PC-3 (cell line): ENCODE data around the gene PHETA1. TPM values are rescaled to one million over a fixed set of nuclear protein-coding genes. Genes with fewer than 3 reads are reported as not detected.

Experiments used
- ATAC-seq: fragments of 200-7000 bp; cut with Tn5 transposase; 2 replicates; pipeline ENCODE4 v1.9.1; 2020; ENCODE audit warnings: mild to moderate bottlenecking, moderate library complexity
- BruUV-seq: library from RNA; stranded (reverse); fragments of 400-500 nt; replicated peaks from 2 replicates; lab custom pipeline; 2021; lab: Mats Ljungman, UMichigan
- CTCF ChIA-PET: fragments of 300-600 bp; sonication (Branson Sonifier 250); formaldehyde crosslinking; loops from one replicate; lab custom pipeline; 2022; ENCODE audit warnings: antibody characterized with exemption; lab: Charles Lee
- POLR2A ChIA-PET: fragments of 300-600 bp; sonication (Branson Sonifier 250); formaldehyde crosslinking; loops from one replicate; lab custom pipeline; 2022; ENCODE audit warnings: antibody characterized with exemption; ENCODE audit not compliant: unreplicated experiment; lab: Charles Lee
- DNase-seq: peaks from one replicate; pipeline ENCODE4 v3.0.0-alpha.2; 2015
- H2AFZ ChIP-seq: fragments of 300-600 bp; sonication (generic); 2 replicates; pipeline ENCODE4 v1.6.0; 2016; ENCODE audit warnings: antibody characterized with exemption, low read length
- H3F3A ChIP-seq: fragments of 300-600 bp; sonication (generic); one replicate; pipeline ENCODE4 v1.6.0; 2017; ENCODE audit warnings: antibody characterized with exemption, low read length, control low read depth, mild to moderate bottlenecking; ENCODE audit not compliant: unreplicated experiment
- H3K27ac ChIP-seq: fragments of 300-600 bp; sonication (generic); 2 replicates; pipeline ENCODE4 v1.5.1; 2016; ENCODE audit warnings: mild to moderate bottlenecking, low read length
- H3K27me3 ChIP-seq: fragments of 300-600 bp; sonication (generic); 2 replicates; pipeline ENCODE4 v1.6.1; 2016; ENCODE audit warnings: low read length, mixed read lengths
- H3K36me3 ChIP-seq: fragments of 300-600 bp; sonication (generic); 2 replicates; pipeline ENCODE4 v1.6.1; 2016; ENCODE audit warnings: low read depth, mixed run types, low read length, mixed read lengths
- H3K4me1 ChIP-seq: fragments of 300-600 bp; sonication (generic); 2 replicates; pipeline ENCODE4 v1.5.1; 2016; ENCODE audit warnings: low read length; ENCODE audit not compliant: insufficient read depth
- H3K4me2 ChIP-seq: fragments of 300-600 bp; sonication (generic); 2 replicates; pipeline ENCODE4 v1.6.0; 2016; ENCODE audit warnings: low read length
- H3K4me3 ChIP-seq: fragments of 300-600 bp; sonication (generic); 2 replicates; pipeline ENCODE4 v1.5.1; 2016; ENCODE audit warnings: mild to moderate bottlenecking, low read length, mixed read lengths
- H3K79me2 ChIP-seq: fragments of 300-600 bp; sonication (generic); 2 replicates; pipeline ENCODE4 v1.6.1; 2017; ENCODE audit warnings: low read length, mixed read lengths
- H3K9ac ChIP-seq: fragments of 300-600 bp; sonication (generic); 2 replicates; pipeline ENCODE4 v1.6.0; 2016; ENCODE audit warnings: mild to moderate bottlenecking, low read length
- H3K9me2 ChIP-seq: fragments of 300-600 bp; sonication (generic); replicated peaks from 2 replicates; pipeline ENCODE4 v1.6.1; 2016; ENCODE audit warnings: mixed run types, low read length, mixed read lengths
- H3K9me3 ChIP-seq: fragments of 300-600 bp; sonication (generic); 2 replicates; pipeline ENCODE4 v1.6.1; 2016; ENCODE audit warnings: low read length, mixed read lengths
- H4K20me1 ChIP-seq: fragments of 300-600 bp; sonication (generic); 2 replicates; pipeline ENCODE4 v1.6.1; 2016; ENCODE audit warnings: low read length, mixed read lengths
- CTCF ChIP-seq: fragments of 300-600 bp; sonication (generic); conservative IDR thresholded peaks from 2 replicates; pipeline ENCODE4 v1.5.1; 2017; ENCODE audit warnings: antibody characterized with exemption, low read depth, mild to moderate bottlenecking, low read length
- EZH2 ChIP-seq: fragments of 300-600 bp; sonication (generic); IDR thresholded peaks from one replicate; pipeline ENCODE4 v1.6.1; 2017; ENCODE audit warnings: antibody characterized with exemption, mild to moderate bottlenecking, low read length; ENCODE audit not compliant: unreplicated experiment
- EZH2phosphoT487 ChIP-seq: fragments of 300-600 bp; sonication (generic); IDR thresholded peaks from 2 replicates; pipeline ENCODE4 v1.6.1; 2018; ENCODE audit warnings: mild to moderate bottlenecking, antibody characterized with exemption, low read length, borderline replicate concordance
- intact Hi-C: fragments of 100-400 bp; cut with micrococcal nuclease; formaldehyde crosslinking; loops from 2 replicates; pipeline ENCODE4 v1.9.0; 2023
- total RNA-seq: library from RNA; depleted of rRNA; stranded (reverse); fragments of >200 nt; gene quantifications from 2 replicates; pipeline ENCODE4 v1.2.3, GENCODE V29; 2014

The PHETA1 gene
- total RNA-seq, 1 experiment from 2014 or later, result 18.6 TPM

DNA sequence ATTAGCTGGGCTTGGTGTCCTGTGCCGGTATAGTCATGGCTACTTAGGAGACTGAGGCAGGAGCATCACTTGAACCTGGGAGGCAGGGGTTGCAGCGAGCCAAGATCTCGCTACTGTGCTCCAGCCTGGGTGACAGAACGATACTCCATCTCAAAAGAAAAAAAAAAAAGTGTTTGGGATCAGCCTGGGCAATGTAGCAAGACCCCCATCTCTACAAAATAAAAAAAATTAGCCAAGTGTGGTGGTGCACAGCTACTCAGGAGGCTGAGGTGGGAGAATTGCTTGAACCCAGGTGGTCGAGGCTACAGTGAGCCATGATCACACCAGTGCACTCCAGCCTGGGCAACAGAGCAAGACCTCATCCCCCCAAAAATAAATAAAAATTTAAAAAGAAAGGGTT lies 47.6 kb downstream of the PHETA1 start:
- CTCF ChIA-PET, result no interaction called here
- POLR2A ChIA-PET, result no interaction called here

GRCh38 chr12:111320258-111321050 lies 48.4 kb downstream of the PHETA1 start:
- POLR2A ChIA-PET, result no interaction called here
- CTCF ChIA-PET, result no interaction called here
- DNase-seq, result no peak
- no peak for ATAC-seq
- H3K79me2 ChIP-seq, result no peaks in the 10 kb centered on the region
- no peak overlapping the region for H3K4me2 ChIP-seq
- no peaks in the 10 kb centered on the region for H3K27me3 ChIP-seq
- H2AFZ ChIP-seq, result no peak overlapping the region
- H3K9me2 ChIP-seq, result no peaks in the 10 kb centered on the region
- TF ChIP-seq EZH2 (no peak), CTCF (no peak), EZH2phosphoT487 (no peak)
- no peaks in the 10 kb centered on the region for H3K9me3 ChIP-seq
- intact Hi-C loops, result no loop called here
- BruUV-seq, result no TSS peak
- H3K4me1 ChIP-seq, result no peaks in the 10 kb centered on the region
- H3F3A ChIP-seq, result no peaks in the 10 kb centered on the region
- H3K27ac ChIP-seq, result no peak overlapping the region
- H3K4me3 ChIP-seq, result no peak overlapping the region
- no peaks in the 10 kb centered on the region for H4K20me1 ChIP-seq
- H3K9ac ChIP-seq, result no peak overlapping the region
- no peaks in the 10 kb centered on the region for H3K36me3 ChIP-seq

More for the DNA sequence above, 47.6 kb downstream of the PHETA1 start:
- no peaks in the 10 kb centered on the region for H3K27me3 ChIP-seq
- intact Hi-C loops, result no loop called here
- no peak overlapping the region for H2AFZ ChIP-seq
- DNase-seq (no peak), ATAC-seq (no peak)
- H3K36me3 ChIP-seq, result no peaks in the 10 kb centered on the region
- no peak overlapping the region for H3K27ac ChIP-seq
- TF ChIP-seq EZH2phosphoT487 (no peak), CTCF (no peak), EZH2 (no peak)
- no TSS peak for BruUV-seq
- no peak overlapping the region for H3K9ac ChIP-seq
- H3K4me2 ChIP-seq, result no peak overlapping the region
- no peaks in the 10 kb centered on the region for H3K79me2 ChIP-seq
- no peaks in the 10 kb centered on the region for H4K20me1 ChIP-seq
- no peaks in the 10 kb centered on the region for H3F3A ChIP-seq
- H3K9me2 ChIP-seq, result no peaks in the 10 kb centered on the region
- H3K4me3 ChIP-seq, result no peak overlapping the region
- H3K4me1 ChIP-seq, result no peaks in the 10 kb centered on the region
- no peaks in the 10 kb centered on the region for H3K9me3 ChIP-seq

DNA sequence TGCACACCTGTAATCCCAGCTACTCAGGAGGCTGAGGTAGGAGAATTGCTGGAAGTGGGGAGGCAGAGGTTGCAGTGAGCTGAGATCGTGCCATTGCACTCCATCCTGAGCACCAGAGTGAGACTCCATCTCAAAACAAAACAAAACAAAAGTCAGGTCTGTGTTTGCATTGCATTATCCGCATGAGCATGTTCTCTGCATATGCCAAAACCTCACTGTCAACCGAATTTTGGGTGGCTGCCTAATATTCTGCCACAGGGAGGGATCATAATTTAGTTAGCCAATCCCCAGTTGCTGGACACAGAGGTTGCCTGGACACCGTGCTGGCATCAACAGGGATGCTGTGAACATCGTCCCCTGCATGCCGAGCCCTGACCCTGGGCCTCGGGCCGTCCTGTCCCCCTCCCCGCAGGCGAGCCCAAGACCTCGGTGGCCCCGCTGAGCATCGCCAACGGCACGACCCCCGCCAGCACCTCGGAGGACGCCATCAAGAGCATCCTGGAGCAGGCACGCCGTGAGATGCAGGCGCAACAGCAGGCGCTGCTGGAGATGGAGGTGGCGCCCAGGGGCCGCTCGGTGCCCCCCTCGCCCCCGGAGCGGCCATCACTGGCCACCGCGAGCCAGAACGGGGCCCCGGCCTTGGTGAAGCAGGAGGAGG lies 49.2 kb downstream of the PHETA1 start:
- H3K27me3 ChIP-seq, result no peaks in the 10 kb centered on the region
- no peak overlapping the region for H3K27ac ChIP-seq
- no TSS peak for BruUV-seq
- H3K9me3 ChIP-seq, result no peaks in the 10 kb centered on the region
- H4K20me1 ChIP-seq, result no peaks in the 10 kb centered on the region
- no peak overlapping the region for H3K4me3 ChIP-seq
- DNase-seq (no peak), ATAC-seq (no peak)
- intact Hi-C loops, result no loop called here
- H3K79me2 ChIP-seq, result no peaks in the 10 kb centered on the region
- no peak overlapping the region for H3K4me2 ChIP-seq
- peaks cover 5% of the 10 kb centered on the region for H3K4me1 ChIP-seq
- no peak overlapping the region for H3K9ac ChIP-seq
- POLR2A ChIA-PET, result no interaction called here
- H3K36me3 ChIP-seq, result no peaks in the 10 kb centered on the region
- no peaks in the 10 kb centered on the region for H3F3A ChIP-seq
- no peaks in the 10 kb centered on the region for H3K9me2 ChIP-seq
- TF ChIP-seq EZH2phosphoT487 (no peak), EZH2 (no peak), CTCF (no peak)
- CTCF ChIA-PET, result no interaction called here
- H2AFZ ChIP-seq, result no peak overlapping the region
